GF-D8 (cell line): ENCODE results near the gene CDKAL1.
"Not testable (repeated sequence)": the region's sequence is repeated elsewhere in the genome, so short reads cannot be mapped to it uniquely, and the experiment has no call there.

Experiments used
- DNase-seq: peaks from one replicate; lab custom pipeline; 2025; lab: John Stamatoyannopoulos, UW

The CDKAL1 gene

DNA sequence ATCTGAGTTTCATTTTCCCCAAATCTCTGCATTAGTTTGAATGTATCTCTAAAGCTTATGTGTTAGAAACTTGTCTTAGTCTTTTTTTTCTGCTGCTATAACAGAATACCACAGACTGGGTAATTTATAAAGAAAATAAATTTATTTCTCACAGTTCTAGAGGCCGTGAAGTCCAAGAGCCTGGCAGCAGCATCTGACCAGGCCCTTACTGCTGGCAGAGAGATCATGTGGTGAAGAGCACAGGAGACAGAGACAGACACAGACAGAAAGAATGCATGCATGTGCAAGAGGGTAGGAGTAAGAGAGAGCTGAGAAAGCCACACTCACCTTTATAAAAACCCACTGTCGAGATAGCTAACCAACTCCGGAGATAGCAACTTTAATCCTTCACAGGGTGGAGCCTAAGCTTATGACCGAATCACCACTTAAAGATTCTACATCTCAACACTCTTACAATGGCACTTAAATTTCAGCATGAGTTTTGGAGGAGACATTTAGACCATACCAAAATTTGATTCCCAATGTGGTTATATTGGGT lies 646.6 kb downstream of the CDKAL1 start:
- no peak for DNase-seq

- no peak for DNase-seq
Observed at GRCh38 chr6:21181866-21182265, 647.6 kb downstream of the CDKAL1 start.

DNA sequence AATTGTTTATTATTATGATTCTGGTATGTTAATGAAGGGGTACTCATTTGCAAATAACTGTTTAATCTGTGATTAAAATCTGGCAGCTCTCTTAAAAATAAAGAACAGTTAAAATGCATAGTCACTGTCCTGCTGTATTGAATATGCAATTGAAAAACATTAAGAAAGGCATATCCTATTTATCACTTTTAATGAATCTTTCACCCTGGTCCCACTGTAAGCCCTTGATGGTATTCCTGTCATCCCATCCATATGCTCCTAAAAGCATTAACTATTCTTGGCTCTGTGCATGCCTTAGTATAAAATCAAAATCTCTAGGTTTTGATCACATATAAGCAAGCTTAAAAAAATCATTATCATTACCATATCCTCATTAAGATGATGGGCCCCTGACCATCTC lies 648.3 kb downstream of the CDKAL1 start:
- DNase-seq = no peak

- no peak for DNase-seq
Observed at GRCh38 chr6:21185861-21186478, 651.7 kb downstream of the CDKAL1 start.

- no peak for DNase-seq
Observed at GRCh38 chr6:21186479-21187055, 652.3 kb downstream of the CDKAL1 start.

DNA sequence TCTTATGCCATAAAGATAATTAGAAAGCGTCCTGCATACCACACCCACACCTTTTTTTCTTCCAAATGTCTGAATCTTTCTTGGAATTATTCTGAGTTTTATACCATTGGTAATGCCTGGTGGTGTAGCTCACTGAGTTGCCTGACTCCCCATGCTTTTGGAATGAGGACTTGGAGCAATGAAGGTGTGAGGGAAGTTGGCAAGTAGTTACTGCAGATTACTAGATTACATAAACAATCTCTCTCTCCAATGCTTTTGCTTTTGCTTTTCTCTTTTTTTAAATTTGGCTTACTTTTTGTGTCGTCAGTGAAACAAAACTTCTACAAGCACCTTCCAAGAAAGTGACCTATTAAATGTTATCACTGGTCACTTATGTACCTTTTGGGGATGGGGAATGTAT lies 653.2 kb downstream of the CDKAL1 start:
- DNase-seq = no peak

- no peak for DNase-seq
Observed at GRCh38 chr6:21188505-21189223, 654.4 kb downstream of the CDKAL1 start.

GRCh38 chr6:21189759-21190158 lies 655.5 kb downstream of the CDKAL1 start:
- no peak for DNase-seq

- DNase-seq = no peak
Observed at GRCh38 chr6:21190701-21191100, 656.4 kb downstream of the CDKAL1 start.

DNA sequence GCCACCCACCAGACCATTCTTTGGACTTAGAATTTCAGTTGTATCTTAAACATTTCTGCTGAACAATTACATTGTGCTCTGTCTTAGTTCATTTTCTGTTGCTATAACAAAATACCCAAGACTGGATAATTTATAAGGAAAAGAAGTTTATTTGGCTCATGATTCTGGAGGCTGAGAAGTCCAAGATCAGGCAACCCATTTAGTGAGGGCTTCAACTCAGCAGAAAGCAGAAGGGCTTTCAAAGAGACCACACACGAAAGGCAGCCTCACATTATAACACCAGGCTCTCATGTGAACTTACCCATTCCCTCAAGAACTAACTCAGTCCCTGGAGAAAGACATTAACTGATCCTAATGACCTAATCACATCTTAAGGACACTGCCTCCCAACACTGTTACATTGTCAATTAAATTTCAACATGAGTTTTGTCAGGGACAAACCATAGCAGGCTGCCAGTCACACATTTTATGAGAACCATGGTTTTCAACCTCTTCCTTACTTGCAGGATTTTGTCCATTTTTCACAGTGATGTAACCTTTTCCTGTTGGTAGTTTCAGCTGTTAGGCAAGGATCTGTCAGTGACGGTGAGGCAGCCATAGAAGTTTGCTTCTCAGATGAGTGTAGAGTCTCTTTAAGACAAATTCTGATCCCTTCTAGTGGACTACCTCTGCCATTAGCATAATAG lies 659.7 kb downstream of the CDKAL1 start:
- peak; percentile 40 for DNase-seq

GRCh38 chr6:21195301-21195700 lies 661.0 kb downstream of the CDKAL1 start:
- DNase-seq = not testable (repeated sequence)

DNA sequence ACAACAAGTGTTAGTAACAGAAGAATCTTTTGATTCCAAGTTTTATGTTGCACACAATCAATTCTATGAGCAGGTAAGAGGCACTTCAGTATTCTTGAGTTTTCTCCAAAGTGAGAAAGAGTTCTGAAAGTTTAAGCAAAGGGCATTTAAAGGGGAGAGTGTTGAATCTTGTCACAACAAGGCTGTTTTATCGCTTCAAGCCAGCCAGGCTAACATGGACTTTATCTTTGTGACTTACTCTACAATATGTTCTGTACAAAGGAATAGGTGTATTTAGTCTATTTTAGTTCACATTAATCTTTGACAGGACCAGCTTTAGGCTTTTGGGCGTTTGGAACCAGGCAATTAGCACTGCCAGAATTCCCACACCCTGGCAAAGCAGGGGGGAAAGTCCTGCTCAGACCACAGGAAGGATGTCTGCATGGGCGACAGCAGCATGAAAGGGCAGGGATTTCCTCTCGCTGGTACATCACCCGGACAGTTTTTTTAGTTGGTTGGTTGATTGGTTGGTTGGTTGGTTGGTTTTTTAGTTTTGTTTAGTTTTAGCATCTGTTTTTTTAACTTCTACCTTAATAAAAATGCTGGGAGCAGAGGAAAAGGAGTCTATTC lies 663.9 kb downstream of the CDKAL1 start:
- DNase-seq = no peak

GRCh38 chr6:21199262-21199661 lies 665.0 kb downstream of the CDKAL1 start:
- no peak for DNase-seq

- no peak for DNase-seq
Observed at GRCh38 chr6:21200134-21200870, 666.0 kb downstream of the CDKAL1 start.

GRCh38 chr6:21201187-21201586 lies 666.9 kb downstream of the CDKAL1 start:
- DNase-seq = no peak

GRCh38 chr6:21201637-21202350 lies 667.5 kb downstream of the CDKAL1 start:
- DNase-seq = no peak

DNA sequence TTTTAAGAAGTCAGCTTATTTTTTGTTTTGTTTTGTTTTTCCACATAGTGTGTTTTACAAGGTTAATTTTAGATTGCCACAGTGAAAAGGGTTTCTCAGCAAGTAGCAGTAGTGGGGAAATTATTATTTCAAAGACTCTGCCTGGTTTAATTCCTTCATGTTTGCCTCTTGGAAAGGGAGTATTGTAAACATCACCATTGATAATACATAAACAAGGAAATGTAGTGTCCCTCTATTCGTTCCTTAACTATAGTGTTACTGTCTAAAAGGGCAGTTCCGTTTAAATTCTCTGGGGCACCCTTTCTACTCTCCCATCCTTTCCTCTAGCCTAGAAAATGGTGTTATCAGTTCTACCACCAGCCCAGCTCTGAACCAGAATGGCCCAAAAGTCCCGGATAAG lies 668.3 kb downstream of the CDKAL1 start:
- no peak for DNase-seq

GRCh38 chr6:21204951-21205350 lies 670.7 kb downstream of the CDKAL1 start:
- no peak for DNase-seq

- DNase-seq = no peak
Observed at GRCh38 chr6:21208081-21208795, 674.0 kb downstream of the CDKAL1 start.

DNA sequence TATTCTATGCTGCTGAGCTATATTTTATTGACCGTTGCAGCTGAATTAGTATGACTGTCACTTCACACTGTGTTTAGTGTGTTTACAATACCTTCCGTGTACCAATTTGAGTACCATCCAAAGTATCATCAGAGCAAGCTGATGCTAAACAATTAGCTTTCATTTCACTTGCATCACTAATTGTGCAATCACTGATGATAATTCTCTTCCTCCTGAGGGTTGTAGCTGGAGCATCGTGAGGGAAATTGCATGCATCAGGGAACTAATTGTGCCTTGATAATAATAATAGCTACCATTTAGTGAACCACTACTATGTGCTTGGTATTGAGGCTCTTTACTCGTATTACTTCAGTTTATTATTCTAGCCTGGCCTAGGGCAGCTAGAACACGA lies 674.5 kb downstream of the CDKAL1 start:
- DNase-seq = no peak
